Measurements from ENCODE around the gene DNAH17.

Gene DNAH17

DNA sequence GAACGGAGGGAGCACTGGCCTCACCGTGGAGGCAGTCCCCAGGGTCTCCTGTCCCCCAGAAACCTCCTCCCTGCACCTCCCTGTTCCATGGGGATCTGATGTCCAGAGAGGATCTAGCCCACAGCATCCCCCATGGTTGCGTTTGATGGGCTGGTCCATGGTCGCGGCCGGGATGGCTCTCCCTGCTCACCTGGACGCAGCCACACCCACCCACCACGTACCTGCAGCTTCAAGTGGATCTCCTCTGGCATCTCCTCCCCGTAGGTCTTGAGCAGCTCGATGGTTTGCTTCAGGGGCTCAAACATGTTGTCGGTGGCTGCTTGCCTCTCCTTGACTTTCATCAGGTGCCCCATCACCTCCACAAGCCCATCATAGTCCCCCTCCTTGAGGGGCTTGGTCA is 47.9 kb downstream of the DNAH17 start:
- Histone ChIP-seq H4K20me1 (ENCODE audit: insufficient read depth, low read length) (no peaks in the 10 kb centered on the region), H3K9me3 (replicated peaks; ENCODE audit: insufficient read depth, low read length) (no peaks in the 10 kb centered on the region), H3K27ac (ENCODE audit: low read length) (no peak overlapping the region), H3K79me2 (ENCODE audit: low read length) (no peaks in the 10 kb centered on the region), H3K9me2 (replicated peaks; ENCODE audit: insufficient read depth, low read length) (no peaks in the 10 kb centered on the region), H3K4me2 (ENCODE audit: low read depth, low read length) (no peak overlapping the region), H3K36me3 (replicated peaks; ENCODE audit: insufficient read depth, low read length) (no peaks in the 10 kb centered on the region), H3K27me3 (replicated peaks; ENCODE audit: insufficient read depth, low read length) (peaks cover 98% of the 10 kb centered on the region), H3K4me3 (ENCODE audit: low read length) (no peak overlapping the region), H3K4me1 (ENCODE audit: low read length) (no peaks in the 10 kb centered on the region), H2AFZ (ENCODE audit: low read length) (no peak overlapping the region), H3K9ac (ENCODE audit: low read length) (no peak overlapping the region), H3F3A (ENCODE audit: insufficient read depth, low read length) (no peaks in the 10 kb centered on the region)
- no peak for DNase-seq
- TF ChIP-seq, protein P1, sequence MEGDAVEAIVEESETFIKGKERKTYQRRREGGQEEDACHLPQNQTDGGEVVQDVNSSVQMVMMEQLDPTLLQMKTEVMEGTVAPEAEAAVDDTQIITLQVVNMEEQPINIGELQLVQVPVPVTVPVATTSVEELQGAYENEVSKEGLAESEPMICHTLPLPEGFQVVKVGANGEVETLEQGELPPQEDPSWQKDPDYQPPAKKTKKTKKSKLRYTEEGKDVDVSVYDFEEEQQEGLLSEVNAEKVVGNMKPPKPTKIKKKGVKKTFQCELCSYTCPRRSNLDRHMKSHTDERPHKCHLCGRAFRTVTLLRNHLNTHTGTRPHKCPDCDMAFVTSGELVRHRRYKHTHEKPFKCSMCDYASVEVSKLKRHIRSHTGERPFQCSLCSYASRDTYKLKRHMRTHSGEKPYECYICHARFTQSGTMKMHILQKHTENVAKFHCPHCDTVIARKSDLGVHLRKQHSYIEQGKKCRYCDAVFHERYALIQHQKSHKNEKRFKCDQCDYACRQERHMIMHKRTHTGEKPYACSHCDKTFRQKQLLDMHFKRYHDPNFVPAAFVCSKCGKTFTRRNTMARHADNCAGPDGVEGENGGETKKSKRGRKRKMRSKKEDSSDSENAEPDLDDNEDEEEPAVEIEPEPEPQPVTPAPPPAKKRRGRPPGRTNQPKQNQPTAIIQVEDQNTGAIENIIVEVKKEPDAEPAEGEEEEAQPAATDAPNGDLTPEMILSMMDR (IDR thresholded peaks at IDR 0.05; ENCODE audit: low read length), result no peak
- no peak for TF ChIP-seq EZH2phosphoT487 (IDR thresholded peaks at IDR 0.05; ENCODE audit: low read length)
- no peak for TF ChIP-seq EZH2 (optimal IDR thresholded peaks at IDR 0.05; ENCODE audit: low read depth, low read length)

DNA sequence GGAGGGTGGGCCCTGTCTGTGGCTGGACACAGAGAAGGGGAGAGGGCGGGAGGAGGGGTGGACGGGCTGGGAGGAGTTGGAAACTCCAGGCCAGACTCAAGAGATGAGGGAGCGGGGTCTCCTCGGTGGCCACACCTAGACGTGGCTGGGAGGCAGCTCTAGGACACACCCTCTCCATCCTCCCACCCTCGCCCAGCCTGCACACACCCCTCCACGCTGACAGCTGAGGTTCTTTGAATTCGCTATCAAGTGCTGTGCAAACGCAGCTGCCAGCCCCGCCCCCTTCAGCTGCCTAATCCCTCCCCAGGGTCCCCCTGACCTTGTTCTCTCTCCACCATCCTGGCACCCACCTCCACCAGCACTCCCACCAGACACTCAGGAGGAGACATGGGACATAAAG is 48.7 kb downstream of the DNAH17 start:
- Histone ChIP-seq H3K9me3 (replicated peaks; ENCODE audit: insufficient read depth, low read length) (no peaks in the 10 kb centered on the region), H3F3A (ENCODE audit: insufficient read depth, low read length) (no peaks in the 10 kb centered on the region), H3K4me2 (ENCODE audit: low read depth, low read length) (no peak overlapping the region), H3K4me1 (ENCODE audit: low read length) (no peaks in the 10 kb centered on the region), H4K20me1 (ENCODE audit: insufficient read depth, low read length) (no peaks in the 10 kb centered on the region), H3K27me3 (replicated peaks; ENCODE audit: insufficient read depth, low read length) (peaks cover 97% of the 10 kb centered on the region), H3K27ac (ENCODE audit: low read length) (no peak overlapping the region), H3K9me2 (replicated peaks; ENCODE audit: insufficient read depth, low read length) (no peaks in the 10 kb centered on the region), H3K79me2 (ENCODE audit: low read length) (no peaks in the 10 kb centered on the region), H3K9ac (ENCODE audit: low read length) (no peak overlapping the region), H2AFZ (ENCODE audit: low read length) (no peak overlapping the region), H3K36me3 (replicated peaks; ENCODE audit: insufficient read depth, low read length) (no peaks in the 10 kb centered on the region), H3K4me3 (ENCODE audit: low read length) (no peak overlapping the region)
- TF ChIP-seq EZH2 (optimal IDR thresholded peaks at IDR 0.05; ENCODE audit: low read depth, low read length) (no peak), EZH2phosphoT487 (IDR thresholded peaks at IDR 0.05; ENCODE audit: low read length) (no peak)
- TF ChIP-seq, protein P1 (IDR thresholded peaks at IDR 0.05; ENCODE audit: low read length), result no peak
- DNase-seq, result no peak

- H3F3A ChIP-seq (ENCODE audit: insufficient read depth, low read length), result no peaks in the 10 kb centered on the region
- H3K27ac ChIP-seq (ENCODE audit: low read length), result no peak overlapping the region
- H3K36me3 ChIP-seq (replicated peaks; ENCODE audit: insufficient read depth, low read length), result no peaks in the 10 kb centered on the region
- no peaks in the 10 kb centered on the region for H3K9me2 ChIP-seq (replicated peaks; ENCODE audit: insufficient read depth, low read length)
- H3K4me1 ChIP-seq (ENCODE audit: low read length), result no peaks in the 10 kb centered on the region
- H3K9ac ChIP-seq (ENCODE audit: low read length), result no peak overlapping the region
- no peaks in the 10 kb centered on the region for H3K9me3 ChIP-seq (replicated peaks; ENCODE audit: insufficient read depth, low read length)
- no peaks in the 10 kb centered on the region for H3K79me2 ChIP-seq (ENCODE audit: low read length)
- peaks cover 97% of the 10 kb centered on the region for H3K27me3 ChIP-seq (replicated peaks; ENCODE audit: insufficient read depth, low read length)
- TF ChIP-seq, protein P1 (IDR thresholded peaks at IDR 0.05; ENCODE audit: low read length), result no peak
- TF ChIP-seq EZH2 (optimal IDR thresholded peaks at IDR 0.05; ENCODE audit: low read depth, low read length) (no peak), EZH2phosphoT487 (IDR thresholded peaks at IDR 0.05; ENCODE audit: low read length) (no peak)
- no peak overlapping the region for H3K4me2 ChIP-seq (ENCODE audit: low read depth, low read length)
- no peak overlapping the region for H3K4me3 ChIP-seq (ENCODE audit: low read length)
- no peaks in the 10 kb centered on the region for H4K20me1 ChIP-seq (ENCODE audit: insufficient read depth, low read length)
- DNase-seq, result no peak
- H2AFZ ChIP-seq (ENCODE audit: low read length), result no peak overlapping the region
Measured at GRCh38 chr17:78527345-78527744, 49.9 kb downstream of the DNAH17 start.

Measured in MM.1S (cell line).